ENCODE measurements around the gene FAM240A.
A peak's percentile ranks its signal among the peaks of the same experiment; 100 is the strongest.

Gene FAM240A

DNA sequence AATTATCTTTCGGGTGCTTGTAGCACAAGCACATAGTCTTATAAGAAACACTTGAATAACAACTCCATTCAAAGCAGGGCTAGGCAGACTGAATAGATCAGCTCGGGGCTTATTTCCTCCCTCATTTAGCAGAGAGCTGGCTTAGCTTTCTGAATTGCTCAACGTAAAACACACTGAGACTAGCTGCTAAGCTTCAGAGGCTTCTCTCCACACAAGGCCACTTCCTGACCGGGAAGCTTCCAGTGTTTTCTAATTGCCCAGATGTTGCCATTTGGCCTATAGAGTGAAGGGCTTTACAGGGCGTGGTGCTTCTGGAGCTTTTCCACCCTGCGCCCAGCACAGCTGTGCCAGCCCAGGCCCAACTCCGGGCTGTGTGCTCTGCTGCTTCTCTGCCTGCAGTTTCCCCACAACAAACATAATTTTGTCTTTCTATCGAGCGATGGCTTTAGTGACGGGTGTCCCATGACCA lies 16.6 kb downstream of the FAM240A start:
- DNase-seq, result no peak

- peak; percentile 83 for DNase-seq
Observed at GRCh38 chr3:46629551-46630517, 17.5 kb downstream of the FAM240A start.

GRCh38 chr3:46632792-46633191 lies 20.5 kb downstream of the FAM240A start:
- no peak for DNase-seq

DNA sequence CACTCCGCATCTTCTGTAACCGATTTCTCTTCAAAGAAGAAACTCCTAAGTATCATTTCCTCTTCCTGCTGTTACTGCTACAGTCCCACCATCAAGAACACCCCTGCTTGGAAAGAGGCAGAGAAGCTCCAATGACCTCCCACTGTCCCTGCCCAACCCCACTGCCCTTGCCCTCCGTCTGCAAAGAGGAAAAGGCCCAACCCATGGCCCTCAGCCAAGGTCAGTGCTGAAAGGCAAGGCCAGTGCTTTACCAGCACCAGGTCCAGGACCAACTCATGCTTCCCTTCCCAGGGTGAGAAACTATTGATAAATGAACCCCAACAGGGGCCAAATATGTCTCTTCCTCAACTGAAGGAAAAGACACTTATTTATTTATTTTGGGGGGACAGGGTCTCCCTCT lies 22.5 kb downstream of the FAM240A start:
- no peak for DNase-seq

DNA sequence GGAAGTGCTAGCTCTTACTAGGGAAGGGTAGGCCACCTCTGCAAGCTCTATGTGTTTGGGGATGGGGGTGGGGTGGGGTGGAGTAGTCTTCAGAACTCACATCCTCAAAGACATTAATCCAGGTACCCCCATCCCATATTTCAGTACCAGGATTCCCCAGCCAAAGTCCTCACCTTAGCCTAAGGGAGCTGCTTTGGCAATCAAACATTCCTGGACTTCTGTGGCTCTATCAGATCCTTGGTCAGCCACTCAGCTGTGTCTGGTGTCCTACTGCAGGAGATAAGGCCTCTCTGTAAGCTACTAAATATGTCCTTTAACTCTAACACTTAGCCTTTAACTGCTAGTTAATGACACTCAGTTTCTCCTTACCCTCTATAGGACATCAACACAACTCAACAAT lies 26.9 kb downstream of the FAM240A start:
- DNase-seq, result no peak

- no peak for DNase-seq
Observed at GRCh38 chr3:46640927-46641326, 28.6 kb downstream of the FAM240A start.

- no peak for DNase-seq
Observed at GRCh38 chr3:46642971-46643370, 30.6 kb downstream of the FAM240A start.

DNA sequence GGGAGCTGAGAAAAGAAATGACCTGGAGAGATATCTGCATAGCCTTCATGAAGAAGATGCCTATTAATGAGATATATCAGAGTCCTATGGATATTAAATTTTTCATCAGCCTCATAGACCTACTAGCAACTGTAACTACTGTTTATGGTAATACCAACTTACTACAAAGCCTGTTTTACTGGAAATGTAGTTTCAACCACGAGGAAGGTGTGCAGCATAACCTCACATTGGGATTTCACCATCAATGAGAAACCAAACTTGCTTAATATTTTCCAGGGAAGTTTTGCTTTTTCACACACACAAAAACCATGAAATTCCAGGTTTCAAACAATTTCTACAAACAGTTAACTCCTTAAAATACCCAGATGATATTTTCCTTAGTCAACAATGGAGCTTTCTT lies 31.4 kb downstream of the FAM240A start:
- no peak for DNase-seq

- DNase-seq, result no peak
Observed at GRCh38 chr3:46646700-46647099, 34.4 kb downstream of the FAM240A start.

DNA sequence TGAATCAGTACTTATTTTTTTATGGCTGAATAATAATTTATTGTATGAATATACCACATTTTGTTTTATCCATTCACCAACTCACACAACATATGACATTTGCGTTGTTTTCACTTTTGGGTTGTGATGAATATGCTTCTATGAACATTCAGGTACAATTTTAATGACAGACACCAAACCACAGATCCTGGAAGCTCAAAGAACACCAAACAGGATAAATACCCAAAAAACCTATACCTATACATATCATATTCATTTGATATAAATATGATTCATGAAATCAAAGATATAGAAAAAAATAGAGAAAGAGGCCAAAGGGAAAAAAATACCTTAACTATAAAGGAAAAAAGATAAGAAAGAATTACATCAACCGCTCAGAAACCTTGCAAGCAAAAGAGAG lies 35.8 kb downstream of the FAM240A start:
- DNase-seq, result no peak

- no peak for DNase-seq
Observed at GRCh38 chr3:46649436-46649835, 37.1 kb downstream of the FAM240A start.

- DNase-seq, result no peak
Observed at GRCh38 chr3:46651084-46651483, 38.8 kb downstream of the FAM240A start.

GRCh38 chr3:46655271-46655670 lies 42.9 kb downstream of the FAM240A start:
- DNase-seq, result no peak

DNA sequence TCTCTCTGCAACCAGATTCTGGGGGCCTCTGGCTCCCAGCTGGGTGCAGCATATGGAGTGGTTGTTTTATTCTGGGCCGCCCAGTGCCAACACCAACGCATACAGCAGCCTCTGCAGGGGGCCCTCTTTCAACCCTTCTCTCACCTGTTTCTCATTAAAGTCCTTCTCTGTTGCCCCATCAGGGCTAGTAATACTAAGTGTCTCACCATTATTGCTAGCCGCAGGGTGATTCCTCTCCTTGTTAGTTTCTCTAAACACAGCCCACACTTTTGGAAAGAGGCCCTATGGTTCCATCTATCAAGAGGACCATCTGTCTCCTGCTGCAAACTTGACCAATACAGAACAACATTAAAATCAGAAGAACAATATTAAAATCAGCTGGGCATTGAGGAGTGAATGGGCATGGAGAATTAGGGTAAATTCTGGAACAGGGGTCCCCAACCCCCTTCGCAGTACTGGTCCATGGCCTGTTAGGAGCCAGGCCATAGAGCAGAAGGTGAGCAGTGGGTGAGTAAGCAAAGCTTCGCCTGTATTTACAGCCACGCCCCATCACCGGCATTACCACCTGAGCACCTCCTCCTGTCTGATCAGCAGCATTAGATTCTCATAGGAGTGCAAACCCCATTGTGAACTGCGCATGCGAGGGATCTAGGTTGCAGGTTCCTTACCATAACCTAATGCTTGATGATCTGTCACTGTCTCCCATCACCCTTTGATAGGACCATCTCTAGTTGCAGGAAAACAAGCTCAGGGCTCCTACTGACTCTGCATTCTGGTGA lies 44.6 kb downstream of the FAM240A start:
- no peak for DNase-seq

DNA sequence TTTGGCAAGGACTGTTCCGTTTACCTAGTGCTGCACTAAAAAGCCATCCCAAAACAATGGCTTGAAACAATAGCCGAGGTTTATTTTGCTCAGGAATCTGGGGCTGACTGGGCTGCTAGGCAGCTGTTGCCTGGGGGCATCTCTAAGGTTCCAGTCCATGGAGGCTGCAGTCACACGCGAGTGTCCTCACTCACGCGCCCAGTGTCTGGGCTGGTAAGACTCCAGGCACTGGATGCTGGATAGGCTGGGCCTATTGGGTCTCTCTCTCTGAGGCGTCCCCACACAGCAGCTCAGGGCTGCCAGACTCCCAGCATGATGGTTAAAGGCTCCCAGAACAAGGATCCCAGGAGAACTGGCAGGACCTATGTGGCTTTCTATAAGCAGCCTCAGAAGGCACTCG lies 47.0 kb downstream of the FAM240A start:
- no peak for DNase-seq

DNA sequence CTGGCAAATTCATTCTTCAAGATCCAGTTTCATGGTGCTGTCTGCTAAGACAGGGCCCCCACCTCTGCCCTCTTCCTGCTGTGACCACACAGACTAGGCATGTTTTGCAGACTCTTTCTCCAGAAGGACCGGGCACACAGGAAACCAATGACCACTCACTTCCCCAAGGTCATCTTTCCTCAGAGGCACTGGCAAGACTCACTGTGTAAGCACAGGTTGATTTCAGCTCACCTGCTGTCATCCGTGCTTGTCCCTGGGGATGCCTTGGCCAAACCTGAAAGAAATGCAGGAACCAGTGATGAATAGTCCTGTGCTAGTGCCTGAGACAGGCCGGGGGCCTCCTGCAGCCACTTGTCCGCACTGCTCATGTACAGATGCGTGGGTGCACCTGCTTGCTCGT lies 47.7 kb downstream of the FAM240A start:
- no peak for DNase-seq

GRCh38 chr3:46660543-46661523 lies 48.5 kb downstream of the FAM240A start:
- DNase-seq, result no peak

- DNase-seq, result no peak
Observed at GRCh38 chr3:46661776-46662766, 49.7 kb downstream of the FAM240A start.

DNA sequence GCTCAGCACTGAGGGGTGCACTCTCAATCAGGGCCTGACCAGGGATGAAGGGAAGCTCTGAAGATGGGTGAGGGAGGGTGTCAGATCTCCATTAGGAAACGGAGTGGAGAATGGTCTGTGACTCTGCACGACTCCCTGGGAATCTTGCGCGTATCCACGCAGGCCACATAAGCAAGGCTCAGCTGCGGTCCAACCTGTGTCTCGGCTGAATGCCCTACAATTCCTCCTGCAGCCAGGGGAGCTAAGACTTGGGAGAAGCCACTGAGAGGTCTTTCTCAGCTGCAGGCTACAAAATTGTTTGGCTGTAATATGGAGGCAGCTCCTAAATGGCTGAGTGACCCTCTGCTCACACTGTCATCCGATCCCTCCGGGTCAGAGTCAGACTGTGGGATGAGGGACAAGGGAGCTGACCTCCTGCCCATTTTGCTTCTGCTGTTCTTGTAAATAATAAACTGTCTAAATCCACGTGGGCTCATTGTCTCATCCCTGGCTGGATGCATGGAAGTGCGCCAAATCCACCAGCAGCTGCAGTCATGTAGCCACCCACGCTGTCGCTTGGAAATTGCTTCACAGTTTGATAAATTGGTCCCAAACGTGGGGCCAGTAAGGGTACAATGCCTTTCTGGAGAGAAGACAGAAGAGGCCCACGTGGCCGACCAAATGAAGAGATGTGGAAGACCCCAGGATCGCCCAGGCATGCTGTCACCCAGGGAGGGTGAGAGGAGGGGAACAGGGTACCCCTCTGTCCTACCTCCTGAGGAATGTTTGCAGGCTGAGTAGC lies 50.6 kb downstream of the FAM240A start:
- no peak for DNase-seq

DNA sequence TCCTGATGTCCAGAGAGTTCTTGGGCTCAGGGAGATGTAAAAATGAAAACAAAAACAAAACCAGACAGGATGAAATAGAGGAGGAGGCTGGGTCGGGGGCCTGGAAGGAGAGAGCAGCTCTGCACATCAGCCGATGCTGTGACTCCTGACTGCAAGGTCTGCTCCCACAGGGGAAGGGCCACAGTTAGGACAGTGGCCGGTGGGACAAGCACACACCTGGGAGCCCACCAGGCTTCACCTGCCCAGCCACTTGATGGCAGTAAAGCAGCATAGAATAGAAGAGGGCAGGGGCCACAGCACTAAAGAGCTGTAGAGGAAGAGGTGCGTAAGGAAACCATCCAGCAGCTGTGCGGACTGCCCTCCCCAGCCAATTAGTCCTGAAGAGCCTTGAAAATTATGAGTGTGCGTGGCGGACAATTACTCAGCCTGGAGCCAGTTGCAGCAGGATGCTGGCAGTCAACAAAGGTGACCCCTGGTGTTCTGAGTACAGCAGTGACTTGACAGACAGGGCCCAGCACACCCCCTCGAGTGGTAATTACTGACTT lies 51.3 kb downstream of the FAM240A start:
- DNase-seq, result peak; percentile 10
